Measurements from ENCODE around the gene KLHL2. TPM values are rescaled to one million over a fixed set of nuclear protein-coding genes. Genes with fewer than 3 reads are reported as not detected.

Gene KLHL2
- total RNA-seq, 1 donor from 2014 or later = 19.5 TPM

DNA sequence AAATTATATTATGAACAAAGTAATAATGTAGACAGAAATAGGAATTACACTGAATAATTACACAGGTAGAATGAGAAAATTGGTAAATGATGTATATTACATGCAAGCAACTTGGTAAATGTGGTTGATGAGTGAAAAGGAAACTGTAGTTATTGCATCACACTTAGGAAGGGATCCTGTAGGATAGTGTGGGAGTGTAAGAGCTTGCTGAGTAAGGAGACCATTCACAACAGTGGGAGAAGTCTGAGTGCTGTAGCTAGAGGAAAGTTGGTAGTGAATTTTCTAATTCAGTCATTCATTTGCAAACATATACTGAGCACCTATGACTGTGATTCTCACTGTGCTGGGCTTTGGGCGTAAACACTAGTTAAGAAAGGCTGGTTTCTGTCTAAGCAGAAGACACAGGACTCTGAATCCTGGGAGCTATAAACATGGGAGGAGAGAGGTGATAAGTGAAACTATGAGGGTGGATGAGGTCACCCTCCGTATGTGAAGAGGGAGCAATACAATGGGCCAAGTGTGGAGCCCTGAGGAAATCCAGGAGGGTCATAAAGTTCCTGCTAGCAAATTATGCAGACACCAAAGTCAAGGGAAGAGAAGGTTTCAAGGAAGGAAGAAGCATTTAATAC is 157.2 kb downstream of the KLHL2 start:
- H3K4me3 ChIP-seq (ENCODE audit: low read depth, low read length) = no peak overlapping the region
- TF ChIP-seq CTCF (conservative IDR thresholded peaks at IDR 0.05; ENCODE audit: low read depth, low read length) = no peak
- no peak for DNase-seq (ENCODE audit: low read depth)

GRCh38 chr4:165367040-165367439 is 159.7 kb downstream of the KLHL2 start:
- no peak overlapping the region for H3K4me3 ChIP-seq (ENCODE audit: low read depth, low read length)
- DNase-seq (ENCODE audit: low read depth) = no peak
- no peak for TF ChIP-seq CTCF (conservative IDR thresholded peaks at IDR 0.05; ENCODE audit: low read depth, low read length)

DNA sequence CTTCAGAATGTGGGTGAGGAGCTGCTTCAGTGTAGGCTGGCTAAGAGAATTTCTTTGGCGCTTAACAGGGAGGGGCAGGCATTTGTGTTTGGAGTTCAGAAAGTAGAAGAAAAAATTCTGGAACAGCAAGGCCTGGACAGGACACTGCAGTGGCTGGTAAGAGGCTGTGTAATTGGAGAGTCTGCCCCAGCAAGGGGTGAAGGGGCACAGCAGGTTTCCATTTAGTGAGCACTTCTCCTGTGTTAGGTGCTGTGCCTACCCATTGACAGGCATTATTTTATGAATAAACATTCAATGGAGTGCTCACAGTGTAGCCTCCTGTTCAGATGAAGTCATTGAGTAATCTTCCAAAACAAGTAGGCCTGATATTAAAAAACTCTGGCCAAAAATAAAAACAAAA is 160.8 kb downstream of the KLHL2 start:
- DNase-seq (ENCODE audit: low read depth) = no peak
- TF ChIP-seq CTCF (conservative IDR thresholded peaks at IDR 0.05; ENCODE audit: low read depth, low read length) = no peak
- H3K4me3 ChIP-seq (ENCODE audit: low read depth, low read length) = no peak overlapping the region

- no peak for TF ChIP-seq CTCF (conservative IDR thresholded peaks at IDR 0.05; ENCODE audit: low read depth, low read length)
- H3K4me3 ChIP-seq (ENCODE audit: low read depth, low read length) = no peak overlapping the region
- DNase-seq (ENCODE audit: low read depth) = no peak
These were observed 161.2 kb downstream of the KLHL2 start for GRCh38 chr4:165368567-165368966.

GRCh38 chr4:165369522-165369921 is 162.2 kb downstream of the KLHL2 start:
- DNase-seq (ENCODE audit: low read depth) = no peak
- no peak for TF ChIP-seq CTCF (conservative IDR thresholded peaks at IDR 0.05; ENCODE audit: low read depth, low read length)
- no peak overlapping the region for H3K4me3 ChIP-seq (ENCODE audit: low read depth, low read length)

- TF ChIP-seq CTCF (conservative IDR thresholded peaks at IDR 0.05; ENCODE audit: low read depth, low read length) = no peak
- H3K4me3 ChIP-seq (ENCODE audit: low read depth, low read length) = no peak overlapping the region
- no peak for DNase-seq (ENCODE audit: low read depth)
These were observed 163.2 kb downstream of the KLHL2 start for GRCh38 chr4:165370530-165370929.

Other genes starting within 250 kb of the KLHL2 start
- gene TRIM61, start 229.9 kb upstream of the KLHL2 start, total RNA-seq = 0.94 TPM in 1 of 2 replicates, not detected in the other
- not detected in 2 replicates for gene TRIM60, start 175.6 kb upstream of the KLHL2 start, total RNA-seq
- gene TRIM75, start 153.7 kb upstream of the KLHL2 start, total RNA-seq = not detected in 2 replicates
- 9.0 and 14.5 TPM in 2 replicates for gene TMEM192, start 94.7 kb upstream of the KLHL2 start, total RNA-seq
- gene MSMO1, start 120.1 kb downstream of the KLHL2 start, total RNA-seq = 96.7 and 237 TPM in 2 replicates
- gene CPE, start 171.4 kb downstream of the KLHL2 start, total RNA-seq = 10.6 and 10.7 TPM in 2 replicates